Measurements from ENCODE around the gene NPRL2. TPM values are rescaled to one million over a fixed set of nuclear protein-coding genes. Genes with fewer than 3 reads are reported as not detected.

NPRL2 gene
- total RNA-seq, 1 donor from 2014 or later: 27.3 TPM

- DNase-seq (ENCODE audit: low read depth): no peak
- H3K4me3 ChIP-seq (ENCODE audit: low read depth, low read length): peak overlapping the region; percentile 94
- no peak for TF ChIP-seq CTCF (conservative IDR thresholded peaks at IDR 0.05; ENCODE audit: low read depth, low read length)
Measured at GRCh38 chr3:50355829-50356552, 5.4 kb upstream of the NPRL2 start.

GRCh38 chr3:50354850-50355249 is 4.3 kb upstream of the NPRL2 start:
- no peak for DNase-seq (ENCODE audit: low read depth)
- no peak for TF ChIP-seq CTCF (conservative IDR thresholded peaks at IDR 0.05; ENCODE audit: low read depth, low read length)
- H3K4me3 ChIP-seq (ENCODE audit: low read depth, low read length): no peak overlapping the region

GRCh38 chr3:50354186-50354764 is 3.7 kb upstream of the NPRL2 start:
- DNase-seq (ENCODE audit: low read depth): no peak
- TF ChIP-seq CTCF (conservative IDR thresholded peaks at IDR 0.05; ENCODE audit: low read depth, low read length): no peak
- no peak overlapping the region for H3K4me3 ChIP-seq (ENCODE audit: low read depth, low read length)

GRCh38 chr3:50353245-50354004 is 2.9 kb upstream of the NPRL2 start:
- H3K4me3 ChIP-seq (ENCODE audit: low read depth, low read length): no peak overlapping the region
- no peak for DNase-seq (ENCODE audit: low read depth)
- TF ChIP-seq CTCF (conservative IDR thresholded peaks at IDR 0.05; ENCODE audit: low read depth, low read length): no peak

DNA sequence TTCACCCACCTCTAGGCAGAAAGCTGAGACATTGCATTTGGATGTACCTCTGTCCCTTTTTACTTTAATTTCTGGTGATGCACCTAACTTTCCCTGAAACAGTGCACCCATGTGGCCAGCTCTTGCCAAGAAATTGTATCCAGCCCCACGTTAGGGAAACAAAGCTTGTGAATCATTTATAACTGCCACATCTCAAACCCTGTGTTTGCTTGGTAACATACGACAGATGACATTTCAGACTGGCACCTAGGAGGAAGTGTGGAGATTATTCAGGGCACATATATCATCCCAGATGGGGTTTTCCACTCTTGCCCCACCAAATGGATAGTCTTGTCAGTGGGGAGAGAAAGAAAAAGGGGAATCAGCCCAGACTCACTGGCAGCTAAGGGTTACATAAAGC is 2.2 kb upstream of the NPRL2 start:
- no peak overlapping the region for H3K4me3 ChIP-seq (ENCODE audit: low read depth, low read length)
- DNase-seq (ENCODE audit: low read depth): no peak
- peak; percentile 56 for TF ChIP-seq CTCF (conservative IDR thresholded peaks at IDR 0.05; ENCODE audit: low read depth, low read length)

DNA sequence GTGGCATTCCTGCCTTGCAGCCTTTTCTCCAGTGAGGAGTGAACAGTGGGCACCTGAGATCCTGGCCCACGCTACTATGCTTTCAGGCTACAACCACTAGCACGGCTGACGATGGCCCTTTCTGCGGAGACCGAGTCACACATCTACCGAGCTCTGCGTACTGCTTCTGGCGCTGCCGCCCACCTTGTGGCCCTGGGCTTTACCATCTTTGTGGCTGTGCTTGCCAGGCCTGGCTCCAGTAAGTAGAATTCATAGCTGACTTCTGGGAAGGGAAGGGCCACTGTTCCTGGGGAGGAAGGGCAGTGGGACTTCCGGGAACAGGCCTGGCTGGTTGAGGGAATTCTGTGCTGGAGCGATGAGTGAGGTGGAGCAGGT is 735 bp upstream of the NPRL2 start:
- no peak for DNase-seq (ENCODE audit: low read depth)
- no peak for TF ChIP-seq CTCF (conservative IDR thresholded peaks at IDR 0.05; ENCODE audit: low read depth, low read length)
- H3K4me3 ChIP-seq (ENCODE audit: low read depth, low read length): peak overlapping the region; percentile 78
